ENCODE results near the gene SLC34A1. TPM values are rescaled to one million over a fixed set of nuclear protein-coding genes. Genes with fewer than 3 reads are reported as not detected.

Gene SLC34A1
- total RNA-seq, 1 donor from 2014 or later: 0.16 TPM

- Mint-ChIP-seq H3K4me3 (no peak overlapping the region), H3K27me3 (ENCODE audit: low read depth) (no peaks in the 10 kb centered on the region), H3K27ac (ENCODE audit: unreplicated experiment) (peak overlapping the region; percentile 27), H3K36me3 (ENCODE audit: low read depth) (no peaks in the 10 kb centered on the region), H3K9me3 (no peaks in the 10 kb centered on the region), H3K4me1 (peaks cover 6% of the 10 kb centered on the region)
- no peak for TF ChIP-seq CTCF (conservative IDR thresholded peaks at IDR 0.05)
- no peak for DNase-seq (ENCODE audit: low read depth, low spot score)
Measured at GRCh38 chr5:177376107-177376506, 8.1 kb upstream of the SLC34A1 start.

GRCh38 chr5:177377851-177378776 lies 6.1 kb upstream of the SLC34A1 start:
- peaks cover 5% of the 10 kb centered on the region for H3K4me1 Mint-ChIP-seq
- peaks cover under 1% of the 10 kb centered on the region for H3K27me3 Mint-ChIP-seq (ENCODE audit: low read depth)
- no peaks in the 10 kb centered on the region for H3K36me3 Mint-ChIP-seq (ENCODE audit: low read depth)
- H3K27ac Mint-ChIP-seq (ENCODE audit: unreplicated experiment): peak overlapping the region; percentile 67
- no peak for TF ChIP-seq CTCF (conservative IDR thresholded peaks at IDR 0.05)
- H3K9me3 Mint-ChIP-seq: no peaks in the 10 kb centered on the region
- H3K4me3 Mint-ChIP-seq: no peak overlapping the region
- no peak for DNase-seq (ENCODE audit: low read depth, low spot score)

GRCh38 chr5:177378884-177379883 lies 5.0 kb upstream of the SLC34A1 start:
- Mint-ChIP-seq H3K27ac (ENCODE audit: unreplicated experiment) (no peak overlapping the region), H3K4me3 (no peak overlapping the region)
- no peak for TF ChIP-seq CTCF (conservative IDR thresholded peaks at IDR 0.05)

GRCh38 chr5:177380805-177381126 lies 3.5 kb upstream of the SLC34A1 start:
- no peaks in the 10 kb centered on the region for H3K36me3 Mint-ChIP-seq (ENCODE audit: low read depth)
- DNase-seq (ENCODE audit: low read depth, low spot score): no peak
- H3K27me3 Mint-ChIP-seq (ENCODE audit: low read depth): peaks cover 6% of the 10 kb centered on the region
- no peaks in the 10 kb centered on the region for H3K9me3 Mint-ChIP-seq
- no peak overlapping the region for H3K4me3 Mint-ChIP-seq
- no peak overlapping the region for H3K27ac Mint-ChIP-seq (ENCODE audit: unreplicated experiment)
- TF ChIP-seq CTCF (conservative IDR thresholded peaks at IDR 0.05): no peak
- peaks cover 5% of the 10 kb centered on the region for H3K4me1 Mint-ChIP-seq

More at GRCh38 chr5:177378884-177379883, 5.0 kb upstream of the SLC34A1 start:
- H3K27me3 Mint-ChIP-seq (ENCODE audit: low read depth): peaks cover 6% of the 10 kb centered on the region
- no peak for DNase-seq (ENCODE audit: low read depth, low spot score)
- H3K4me1 Mint-ChIP-seq: peaks cover 5% of the 10 kb centered on the region
- no peaks in the 10 kb centered on the region for H3K9me3 Mint-ChIP-seq
- no peaks in the 10 kb centered on the region for H3K36me3 Mint-ChIP-seq (ENCODE audit: low read depth)

- no peak for DNase-seq (ENCODE audit: low read depth, low spot score)
- peaks cover 6% of the 10 kb centered on the region for H3K27me3 Mint-ChIP-seq (ENCODE audit: low read depth)
- peaks cover 5% of the 10 kb centered on the region for H3K4me1 Mint-ChIP-seq
Measured at GRCh38 chr5:177382423-177383029, 1.7 kb upstream of the SLC34A1 start.

More at GRCh38 chr5:177382423-177383029, 1.7 kb upstream of the SLC34A1 start:
- H3K36me3 Mint-ChIP-seq (ENCODE audit: low read depth): no peaks in the 10 kb centered on the region
- no peak overlapping the region for H3K4me3 Mint-ChIP-seq
- no peak for TF ChIP-seq CTCF (conservative IDR thresholded peaks at IDR 0.05)
- H3K27ac Mint-ChIP-seq (ENCODE audit: unreplicated experiment): no peak overlapping the region
- H3K9me3 Mint-ChIP-seq: no peaks in the 10 kb centered on the region
